Measurements from ENCODE around the gene DYRK3.

DYRK3 gene

DNA sequence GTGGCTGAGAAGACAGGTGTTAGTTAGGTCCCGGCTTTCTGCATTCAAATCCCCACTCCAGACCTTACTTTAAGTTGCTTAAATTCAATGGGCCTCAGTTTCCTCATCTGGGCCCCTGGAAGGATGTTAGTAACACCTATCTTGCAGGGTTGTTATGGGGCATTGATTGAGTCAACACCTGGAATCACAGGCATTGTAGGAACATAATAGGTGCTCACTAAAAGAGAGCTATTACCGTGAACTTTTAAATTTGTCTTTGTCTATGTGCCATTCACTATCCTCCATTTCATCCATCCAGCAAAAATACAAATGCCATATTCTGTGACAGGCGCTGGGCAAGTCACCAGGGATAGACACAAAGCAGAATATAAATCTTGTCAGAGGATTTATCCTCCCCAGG is 38.9 kb downstream of the DYRK3 start:
- ATAC-seq (ENCODE audit: low read depth) (no peak), DNase-seq (ENCODE audit: low spot score) (no peak)
- no peaks in the 10 kb centered on the region for H3K9me3 ChIP-seq (ENCODE audit: severe bottlenecking)
- TF ChIP-seq CTCF (IDR thresholded peaks at IDR 0.05; ENCODE audit: poor library complexity, severe bottlenecking): no peak
- H3K4me3 ChIP-seq (ENCODE audit: severe bottlenecking): no peak overlapping the region
- H3K4me1 ChIP-seq (ENCODE audit: insufficient read depth, poor library complexity, severe bottlenecking): peaks cover 11% of the 10 kb centered on the region
- H3K27ac ChIP-seq (ENCODE audit: poor library complexity, severe bottlenecking): peak overlapping the region; percentile 46
- no peaks in the 10 kb centered on the region for H3K27me3 ChIP-seq (ENCODE audit: insufficient read depth, poor library complexity, severe bottlenecking)
- no peaks in the 10 kb centered on the region for H3K36me3 ChIP-seq (ENCODE audit: low read depth)

GRCh38 chr1:206674745-206675175 is 39.4 kb downstream of the DYRK3 start:
- no peak for TF ChIP-seq CTCF (IDR thresholded peaks at IDR 0.05; ENCODE audit: poor library complexity, severe bottlenecking)
- DNase-seq (ENCODE audit: low spot score) (peak; percentile 84), ATAC-seq (ENCODE audit: low read depth) (peak; percentile 100)
- Histone ChIP-seq H3K27me3 (ENCODE audit: insufficient read depth, poor library complexity, severe bottlenecking) (no peaks in the 10 kb centered on the region), H3K27ac (ENCODE audit: poor library complexity, severe bottlenecking) (peak overlapping the region; percentile 46), H3K9me3 (ENCODE audit: severe bottlenecking) (no peaks in the 10 kb centered on the region), H3K4me3 (ENCODE audit: severe bottlenecking) (no peak overlapping the region), H3K36me3 (ENCODE audit: low read depth) (no peaks in the 10 kb centered on the region), H3K4me1 (ENCODE audit: insufficient read depth, poor library complexity, severe bottlenecking) (peaks cover 11% of the 10 kb centered on the region)

DNA sequence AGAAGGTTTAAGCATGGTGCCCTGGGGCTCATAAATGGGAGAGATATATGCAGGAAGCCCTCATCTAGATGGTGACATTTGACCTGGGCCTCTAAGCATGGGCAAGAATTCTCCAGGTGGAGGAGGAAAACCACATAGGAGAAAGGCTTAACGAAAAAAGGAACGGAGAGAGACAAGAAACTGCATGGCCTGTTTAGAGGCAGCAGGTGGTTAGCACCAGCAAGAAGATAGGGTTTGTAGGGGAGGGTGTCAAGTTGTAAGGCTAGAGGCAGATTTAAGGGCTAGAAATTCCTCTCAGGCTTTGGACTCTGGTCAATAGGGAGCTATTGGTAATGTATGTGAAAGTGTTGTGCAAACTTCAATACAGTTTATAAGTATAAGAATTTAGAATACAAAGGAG is 41.2 kb downstream of the DYRK3 start:
- ATAC-seq (ENCODE audit: low read depth): no peak
- H3K36me3 ChIP-seq (ENCODE audit: low read depth): no peaks in the 10 kb centered on the region
- H3K27me3 ChIP-seq (ENCODE audit: insufficient read depth, poor library complexity, severe bottlenecking): no peaks in the 10 kb centered on the region
- no peak overlapping the region for H3K27ac ChIP-seq (ENCODE audit: poor library complexity, severe bottlenecking)
- H3K9me3 ChIP-seq (ENCODE audit: severe bottlenecking): no peaks in the 10 kb centered on the region
- no peak for TF ChIP-seq CTCF (IDR thresholded peaks at IDR 0.05; ENCODE audit: poor library complexity, severe bottlenecking)
- no peak overlapping the region for H3K4me3 ChIP-seq (ENCODE audit: severe bottlenecking)
- DNase-seq (ENCODE audit: low spot score): no peak
- H3K4me1 ChIP-seq (ENCODE audit: insufficient read depth, poor library complexity, severe bottlenecking): peaks cover 11% of the 10 kb centered on the region

DNA sequence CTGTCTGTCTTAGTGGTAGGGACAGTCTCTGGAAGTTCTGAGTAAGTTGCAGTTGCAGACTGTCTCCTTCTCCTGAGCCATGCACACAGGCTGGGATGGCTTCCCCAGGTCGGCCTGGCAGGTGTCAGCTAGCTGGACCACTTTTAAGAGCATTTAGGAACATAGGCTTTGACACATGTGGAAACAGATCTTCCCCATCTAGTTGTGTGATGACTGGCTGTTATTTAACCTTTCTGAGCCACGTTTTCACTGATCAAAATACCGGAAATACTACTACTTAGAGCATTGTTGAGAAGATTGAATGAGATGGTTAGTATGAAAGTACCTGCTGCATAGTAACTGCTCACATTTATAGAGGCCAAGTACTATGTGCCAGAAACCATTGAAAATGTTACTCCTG is 43.2 kb downstream of the DYRK3 start:
- ATAC-seq (ENCODE audit: low read depth) (no peak), DNase-seq (ENCODE audit: low spot score) (no peak)
- Histone ChIP-seq H3K4me1 (ENCODE audit: insufficient read depth, poor library complexity, severe bottlenecking) (peaks cover 11% of the 10 kb centered on the region), H3K9me3 (ENCODE audit: severe bottlenecking) (no peaks in the 10 kb centered on the region), H3K27ac (ENCODE audit: poor library complexity, severe bottlenecking) (no peak overlapping the region), H3K4me3 (ENCODE audit: severe bottlenecking) (no peak overlapping the region), H3K36me3 (ENCODE audit: low read depth) (no peaks in the 10 kb centered on the region), H3K27me3 (ENCODE audit: insufficient read depth, poor library complexity, severe bottlenecking) (no peaks in the 10 kb centered on the region)
- no peak for TF ChIP-seq CTCF (IDR thresholded peaks at IDR 0.05; ENCODE audit: poor library complexity, severe bottlenecking)

GRCh38 chr1:206679738-206680211 is 44.4 kb downstream of the DYRK3 start:
- no peak for DNase-seq (ENCODE audit: low spot score)
- no peak overlapping the region for H3K27ac ChIP-seq (ENCODE audit: poor library complexity, severe bottlenecking)
- ATAC-seq (ENCODE audit: low read depth): no peak

More at GRCh38 chr1:206679738-206680211, 44.4 kb downstream of the DYRK3 start:
- Histone ChIP-seq H3K27me3 (ENCODE audit: insufficient read depth, poor library complexity, severe bottlenecking) (no peaks in the 10 kb centered on the region), H3K36me3 (ENCODE audit: low read depth) (no peaks in the 10 kb centered on the region), H3K4me3 (ENCODE audit: severe bottlenecking) (no peak overlapping the region), H3K9me3 (ENCODE audit: severe bottlenecking) (no peaks in the 10 kb centered on the region), H3K4me1 (ENCODE audit: insufficient read depth, poor library complexity, severe bottlenecking) (peaks cover 7% of the 10 kb centered on the region)
- no peak for TF ChIP-seq CTCF (IDR thresholded peaks at IDR 0.05; ENCODE audit: poor library complexity, severe bottlenecking)

Measured in RWPE2 (cell line).